HG02981 (cell line): Measurements from ENCODE around the gene MRPL9.
"Not testable (repeated sequence)": the region's sequence is repeated elsewhere in the genome, so short reads cannot be mapped to it uniquely, and the experiment has no call there.

ENCODE experiments used
- ATAC-seq: cut with Tn5 transposase; IDR thresholded peaks from one replicate; pipeline ENCODE4 v1.9.1; 2021; ENCODE audit warnings: mild to moderate bottlenecking, moderate library complexity; ENCODE audit not compliant: unreplicated experiment

Gene MRPL9

GRCh38 chr1:151787689-151788088, 24.4 kb upstream of the MRPL9 start:
- ATAC-seq: no peak

DNA sequence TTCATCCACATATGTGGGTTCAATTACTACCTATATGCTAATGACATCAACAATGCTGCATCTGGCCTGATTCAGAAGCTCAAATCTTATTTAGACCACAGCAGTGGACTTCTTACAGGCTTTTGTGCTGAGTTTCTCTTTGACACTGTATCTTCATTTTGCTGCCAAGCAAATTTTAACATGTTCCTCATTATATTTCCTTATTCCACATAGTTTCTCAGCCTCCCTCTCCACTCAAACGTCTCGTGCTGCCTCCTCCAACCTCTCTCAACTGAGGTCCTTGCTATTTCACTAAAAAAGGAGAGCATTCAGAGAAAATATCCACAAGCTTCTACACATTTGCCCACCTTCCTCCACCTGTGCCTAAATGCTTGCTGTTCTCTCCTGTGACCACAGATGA, 20.5 kb upstream of the MRPL9 start:
- no peak for ATAC-seq

GRCh38 chr1:151782741-151783140, 19.4 kb upstream of the MRPL9 start:
- ATAC-seq: no peak

DNA sequence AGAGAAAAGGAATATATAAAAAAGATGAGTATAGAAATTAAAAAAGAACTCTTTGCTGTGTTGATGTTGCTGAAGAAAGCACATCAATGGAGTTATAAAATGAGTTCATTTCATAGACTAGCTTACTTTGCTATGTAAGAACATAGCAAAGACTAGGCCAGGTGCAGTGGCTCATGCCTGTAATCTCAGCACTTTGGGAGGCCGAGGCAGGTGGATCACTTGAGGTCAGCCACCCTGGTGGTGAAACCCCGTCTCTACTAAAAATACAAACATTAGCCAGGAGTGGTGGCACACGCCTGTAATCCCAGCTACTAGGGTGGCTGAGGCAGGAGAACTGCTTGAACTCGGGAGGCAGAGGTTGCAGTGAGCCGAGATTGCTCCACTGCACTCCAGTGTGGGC, 18.7 kb upstream of the MRPL9 start:
- not testable (repeated sequence) for ATAC-seq

DNA sequence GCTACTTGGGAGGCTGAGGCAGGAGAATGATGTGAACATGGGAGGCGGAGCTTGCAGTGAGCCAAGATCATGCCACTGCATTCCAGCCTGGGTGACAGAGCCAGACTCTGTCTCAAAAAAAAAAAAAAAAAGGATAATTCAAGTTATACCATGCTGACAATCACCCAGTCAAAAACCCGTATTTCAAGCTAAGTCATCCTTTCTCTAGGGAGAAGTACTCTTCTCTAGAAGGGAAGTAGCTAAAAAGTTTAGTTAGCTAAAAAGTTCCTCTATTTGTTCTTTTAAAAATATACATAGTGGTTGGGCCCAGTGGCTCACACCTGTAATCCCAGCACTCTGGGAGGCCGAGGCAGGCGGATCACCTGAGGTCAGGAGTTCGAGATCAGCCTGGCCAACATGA, 17.4 kb upstream of the MRPL9 start:
- not testable (repeated sequence) for ATAC-seq

DNA sequence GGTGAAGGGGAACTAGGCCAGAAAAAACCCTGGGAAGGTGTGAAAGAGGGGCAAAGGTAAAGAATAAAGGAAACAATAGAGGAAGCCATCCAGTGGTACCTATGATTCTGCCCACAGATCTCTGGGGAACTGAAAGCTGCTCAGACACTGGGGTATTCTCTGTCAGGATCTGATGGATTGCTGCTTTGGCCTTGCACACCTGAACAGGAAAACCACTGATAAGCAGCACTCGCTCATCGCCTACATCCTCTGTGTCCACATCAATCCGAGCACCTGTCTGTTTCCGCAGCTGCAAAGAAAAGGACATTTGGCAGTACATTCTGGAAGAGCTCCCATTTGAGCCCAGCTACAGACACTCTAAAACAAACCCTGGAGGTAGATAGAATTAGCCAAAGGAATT, 16.6 kb upstream of the MRPL9 start:
- no peak for ATAC-seq

GRCh38 chr1:151777317-151777716, 14.0 kb upstream of the MRPL9 start:
- ATAC-seq: no peak

DNA sequence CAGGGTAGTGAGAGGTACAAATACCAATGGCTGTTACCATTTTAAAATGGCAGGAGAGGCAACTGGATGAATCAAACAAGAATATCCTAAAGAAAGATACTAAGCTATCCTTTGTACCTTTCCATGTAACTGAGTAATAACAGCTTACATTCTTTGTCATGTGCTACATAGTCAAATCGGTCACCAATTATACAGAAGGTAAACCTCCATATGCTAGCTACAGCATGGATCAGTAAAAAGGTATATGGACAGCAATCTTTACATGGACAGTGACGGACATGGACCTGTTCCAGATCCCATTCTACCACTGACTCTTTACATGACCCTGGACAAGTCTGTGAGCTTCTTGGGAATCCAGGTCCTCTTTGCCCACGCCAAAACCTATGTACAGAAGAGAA, 13.4 kb upstream of the MRPL9 start:
- no peak for ATAC-seq

DNA sequence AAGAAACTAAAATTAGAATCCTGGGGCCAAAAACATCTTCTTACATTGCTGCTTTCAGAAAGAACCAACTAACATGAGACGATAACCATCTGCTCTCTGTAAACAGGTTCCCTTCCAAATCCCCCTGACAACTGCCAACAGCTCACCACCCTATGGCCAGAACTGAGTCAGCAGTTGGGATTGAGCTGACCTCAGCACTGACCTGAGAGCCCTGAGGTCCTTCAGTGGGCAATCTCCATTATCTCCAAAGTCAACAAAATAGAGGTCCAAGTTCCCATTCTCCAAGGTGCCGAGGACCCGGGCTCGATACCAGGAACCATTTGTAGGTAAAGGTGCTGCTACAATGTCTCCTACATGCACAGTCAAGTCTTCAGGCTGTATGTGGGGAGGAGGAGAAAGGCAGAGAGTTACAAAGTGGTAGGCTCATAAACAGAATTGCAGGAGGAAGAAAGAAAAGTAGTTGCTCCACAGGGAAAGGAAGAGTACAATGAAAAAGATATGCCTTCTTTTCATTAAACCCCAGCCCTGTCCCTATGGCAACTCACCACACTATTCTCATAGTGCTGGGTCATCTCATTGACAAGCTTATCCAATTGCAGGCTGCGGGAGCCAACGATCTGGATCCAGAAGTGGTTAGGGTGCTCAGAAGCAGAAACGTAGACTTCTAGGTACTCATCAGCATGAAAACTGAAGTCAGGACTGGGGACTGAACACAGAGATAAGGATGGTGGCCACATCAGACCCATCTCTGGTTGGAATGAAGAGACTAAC, 12.8 kb upstream of the MRPL9 start:
- ATAC-seq: no peak

DNA sequence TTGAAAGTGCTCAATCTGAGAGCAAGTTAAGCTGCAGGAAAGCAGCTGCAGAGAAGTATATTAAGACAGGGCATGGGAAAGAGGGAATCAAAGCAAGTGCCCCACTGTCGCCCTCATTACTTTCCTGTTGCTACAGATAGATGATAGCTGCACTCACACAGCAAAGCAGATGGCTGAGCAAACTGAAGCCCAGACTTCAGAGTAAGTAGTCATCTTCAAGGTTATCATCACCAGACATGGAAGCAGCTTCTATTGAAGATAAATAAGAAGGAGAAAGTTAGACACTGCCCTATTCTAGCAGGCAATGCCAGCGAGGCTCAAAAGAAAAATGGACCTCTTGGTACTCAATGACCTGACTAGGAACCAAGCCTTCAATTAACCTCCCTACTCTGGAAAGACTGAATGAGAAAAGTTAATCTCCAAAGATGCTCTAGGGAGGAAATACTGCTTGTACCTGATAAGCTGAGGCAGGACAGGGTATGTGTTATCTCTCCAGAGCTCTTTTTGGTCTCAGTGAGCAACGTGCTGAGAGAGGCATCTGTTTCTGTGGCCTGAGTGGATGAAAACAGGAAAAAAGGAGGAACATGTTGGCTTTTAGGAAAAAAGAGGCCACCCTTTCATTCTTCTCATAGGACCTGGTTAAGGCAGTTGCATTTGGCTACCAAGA, 11.1 kb upstream of the MRPL9 start:
- ATAC-seq: no peak

DNA sequence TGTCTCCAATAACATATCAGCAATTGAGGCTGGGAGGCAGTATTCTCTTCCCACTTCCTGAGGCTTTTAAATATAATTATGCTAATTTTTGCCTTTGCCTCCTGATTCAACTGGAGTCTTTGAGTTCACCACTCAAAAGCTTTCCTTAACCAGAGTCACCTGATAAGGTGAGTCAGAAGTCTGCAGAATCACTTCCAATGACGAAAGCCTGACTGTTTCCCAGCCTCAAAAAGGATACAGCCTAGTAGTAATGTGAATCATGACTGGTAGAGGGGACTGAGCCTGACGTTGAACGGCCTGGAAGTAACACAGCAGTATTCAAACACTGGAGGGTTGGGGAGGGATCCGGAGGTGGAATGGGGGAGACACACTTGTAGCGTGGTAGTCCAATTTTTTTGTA, 10.4 kb upstream of the MRPL9 start:
- no peak for ATAC-seq

DNA sequence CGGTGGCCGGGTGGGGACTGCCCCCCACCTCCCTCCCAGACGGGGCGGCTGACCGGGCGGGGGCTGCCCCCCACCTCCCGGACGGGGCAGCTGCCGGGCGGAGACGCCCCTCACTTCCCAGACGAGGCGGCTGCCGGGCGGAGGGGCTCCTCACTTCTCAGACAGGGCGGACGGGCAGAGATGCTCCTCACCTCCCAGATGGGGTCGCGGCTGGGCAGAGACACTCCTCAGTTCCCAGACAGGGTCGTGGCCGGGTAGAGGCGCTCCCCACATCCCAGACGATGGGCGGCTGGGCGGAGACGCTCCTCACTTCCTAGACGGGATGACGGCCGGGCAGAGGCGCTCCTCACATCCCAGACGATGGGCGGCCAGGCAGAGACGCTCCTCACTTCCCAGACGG, 6.0 kb upstream of the MRPL9 start:
- not testable (repeated sequence) for ATAC-seq

DNA sequence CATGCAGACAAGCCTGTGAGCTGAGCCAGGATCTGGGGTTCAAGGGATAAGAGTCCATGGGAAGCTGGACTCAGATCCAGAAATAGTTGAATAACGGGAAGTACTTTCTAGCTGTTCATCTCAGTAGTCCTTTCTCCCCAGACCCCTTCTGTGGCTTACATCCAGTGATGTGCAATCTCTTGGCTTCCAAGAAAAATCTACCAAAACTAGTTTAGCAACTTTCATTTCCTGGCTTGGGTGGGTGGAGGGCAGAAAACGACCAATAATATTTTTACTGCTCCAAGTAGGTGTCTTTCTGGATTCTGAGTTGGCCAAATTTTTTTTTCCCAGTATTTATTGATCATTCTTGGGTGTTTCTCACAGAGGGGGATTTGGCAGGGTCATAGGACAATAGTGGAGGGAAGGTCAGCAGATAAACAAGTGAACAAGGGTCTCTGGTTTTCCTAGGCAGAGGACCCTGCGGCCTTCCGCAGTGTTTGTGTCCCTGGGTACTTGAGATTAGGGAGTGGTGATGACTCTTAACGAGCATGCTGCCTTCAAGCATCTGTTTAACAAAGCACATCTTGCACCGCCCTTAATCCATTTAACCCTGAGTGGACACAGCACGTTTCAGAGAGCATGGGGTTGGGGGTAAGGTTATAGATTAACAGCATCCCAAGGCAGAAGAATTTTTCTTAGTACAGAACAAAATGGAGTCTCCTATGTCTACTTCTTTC, 5.2 kb upstream of the MRPL9 start:
- ATAC-seq: not testable (repeated sequence)

- ATAC-seq: no peak
Measured at GRCh38 chr1:151763990-151764389, 694 bp upstream of the MRPL9 start.

DNA sequence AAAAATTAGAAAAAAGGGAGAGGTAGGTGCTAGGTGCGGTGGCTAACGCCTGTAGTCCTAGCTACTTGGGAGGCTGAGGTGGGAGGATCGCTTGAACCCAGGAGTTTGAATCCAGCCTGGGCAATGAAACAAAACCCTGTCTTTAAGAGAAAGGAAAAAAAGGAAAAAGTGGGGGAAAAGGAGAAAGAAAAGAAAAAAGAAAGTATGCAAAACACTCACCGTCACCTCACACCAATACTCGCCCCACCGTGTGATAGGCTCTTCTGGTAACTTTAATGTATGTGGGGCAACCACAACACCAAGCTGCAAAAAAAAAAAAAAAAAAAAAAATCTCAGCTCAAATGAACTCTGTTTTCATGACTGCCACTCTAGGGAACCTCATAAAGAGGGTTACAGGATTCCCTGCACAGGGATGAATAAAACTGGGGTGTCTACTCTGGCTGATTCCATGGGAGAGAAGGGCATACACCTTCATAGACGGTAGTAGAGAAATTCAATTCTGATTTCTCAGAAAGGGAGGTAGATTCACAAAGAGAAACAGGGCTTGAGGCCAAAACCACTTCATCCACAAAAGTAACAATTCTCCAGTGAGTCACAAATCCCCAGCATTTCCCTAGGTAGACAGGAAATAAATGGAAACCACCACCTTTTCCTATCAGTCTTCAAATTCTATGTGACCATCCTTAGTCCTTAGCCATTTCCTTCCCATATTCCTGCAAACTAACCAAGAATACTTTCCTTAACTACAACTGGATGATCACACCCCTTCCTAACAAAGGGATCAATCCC, 2.5 kb downstream of the MRPL9 start:
- no peak for ATAC-seq

DNA sequence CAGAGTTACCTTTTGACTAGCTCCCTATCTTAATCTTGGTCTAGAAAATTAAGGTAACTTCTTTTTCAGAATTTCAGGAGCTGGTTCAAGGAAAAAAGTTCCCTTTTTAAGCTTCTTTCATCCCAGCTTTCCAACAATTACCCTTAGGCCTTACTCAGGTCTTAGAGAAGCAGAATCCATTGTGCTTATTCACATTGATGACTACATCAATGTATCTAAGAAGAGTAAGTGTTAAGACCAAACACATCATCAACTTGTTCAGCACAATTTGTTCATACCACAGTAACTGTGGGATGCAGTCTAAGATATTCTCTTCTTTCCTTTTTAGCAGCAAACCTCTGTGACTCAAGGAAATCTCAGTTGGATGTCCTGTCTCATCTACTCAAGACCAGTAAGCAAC, 4.1 kb downstream of the MRPL9 start:
- no peak for ATAC-seq

- ATAC-seq: no peak
Measured at GRCh38 chr1:151756291-151756690, 7.0 kb downstream of the MRPL9 start.

GRCh38 chr1:151741516-151741915, 21.8 kb downstream of the MRPL9 start:
- no peak for ATAC-seq

GRCh38 chr1:151739590-151740355, 23.5 kb downstream of the MRPL9 start:
- no peak for ATAC-seq

- no peak for ATAC-seq
Measured at GRCh38 chr1:151737479-151737878, 25.8 kb downstream of the MRPL9 start.
